Measurements from ENCODE around the gene STX8.

- TF ChIP-seq CTCF (IDR thresholded peaks at IDR 0.05) (no peak), POLR2A (IDR thresholded peaks at IDR 0.05) (no peak), POLR2AphosphoS5 (IDR thresholded peaks at IDR 0.05; ENCODE audit: insufficient read depth in 1 of 2, low read depth in 1 of 2) (no peak)
Observed at GRCh38 chr17:9587969-9588656, 12.5 kb upstream of the STX8 start.

Measured in vagina (tissue), 2 donors.